BE2C (cell line): ENCODE results near the gene KRTAP5-10.
"Not testable (repeated sequence)": the region's sequence is repeated elsewhere in the genome, so short reads cannot be mapped to it uniquely, and the experiment has no call there.

Source experiments
- DNase-seq: peaks from one replicate; pipeline ENCODE4 v3.0.0-alpha.2; 2020
- H3K27me3 ChIP-seq: fragments of 250-450 bp; sonication (Bioruptor Pico); 2 replicates; pipeline ENCODE4 v1.5.1; 2020; ENCODE audit warnings: mild to moderate bottlenecking
- H3K36me3 ChIP-seq: fragments of 250-450 bp; sonication (Bioruptor Pico); 2 replicates; pipeline ENCODE4 v1.5.1; 2020; ENCODE audit warnings: mild to moderate bottlenecking
- H3K4me1 ChIP-seq: fragments of 250-450 bp; sonication (Bioruptor Pico); 2 replicates; pipeline ENCODE4 v1.5.1; 2020
- H3K4me3 ChIP-seq: 2 replicates; pipeline ENCODE4 v1.5.1; 2011; ENCODE audit warnings: low read depth, low read length
- H3K9me3 ChIP-seq: fragments of 250-450 bp; sonication (Bioruptor Pico); 2 replicates; pipeline ENCODE4 v1.5.1; 2020
- CTCF ChIP-seq: IDR thresholded peaks from 2 replicates; pipeline ENCODE4 v1.5.1; 2012; ENCODE audit warnings: mild to moderate bottlenecking, low read depth, low read length

The KRTAP5-10 gene

GRCh38 chr11:71538666-71538990 is 26.7 kb upstream of the KRTAP5-10 start:
- H3K4me3 ChIP-seq: no peak overlapping the region
- DNase-seq: no peak

GRCh38 chr11:71539017-71539416 is 26.3 kb upstream of the KRTAP5-10 start:
- Histone ChIP-seq H3K4me3 (no peak overlapping the region), H3K9me3 (no peaks in the 10 kb centered on the region), H3K36me3 (no peaks in the 10 kb centered on the region), H3K27me3 (no peaks in the 10 kb centered on the region), H3K4me1 (no peaks in the 10 kb centered on the region)
- no peak for DNase-seq
- no peak for TF ChIP-seq CTCF

More at GRCh38 chr11:71538666-71538990, 26.7 kb upstream of the KRTAP5-10 start:
- no peaks in the 10 kb centered on the region for H3K36me3 ChIP-seq
- no peak for TF ChIP-seq CTCF
- H3K27me3 ChIP-seq: no peaks in the 10 kb centered on the region
- no peaks in the 10 kb centered on the region for H3K9me3 ChIP-seq
- no peaks in the 10 kb centered on the region for H3K4me1 ChIP-seq

GRCh38 chr11:71539971-71540370 is 25.4 kb upstream of the KRTAP5-10 start:
- not testable (repeated sequence) for DNase-seq, H3K9me3 ChIP-seq, H3K27me3 ChIP-seq, H3K36me3 ChIP-seq, H3K4me1 ChIP-seq, H3K4me3 ChIP-seq

- DNase-seq, H3K27me3 ChIP-seq, H3K4me1 ChIP-seq: not testable (repeated sequence)
Measured at GRCh38 chr11:71540521-71541304, 24.6 kb upstream of the KRTAP5-10 start.

GRCh38 chr11:71542382-71542781 is 23.0 kb upstream of the KRTAP5-10 start:
- no peak for DNase-seq
- Histone ChIP-seq H3K36me3 (no peaks in the 10 kb centered on the region), H3K4me1 (no peaks in the 10 kb centered on the region), H3K27me3 (no peaks in the 10 kb centered on the region), H3K9me3 (no peaks in the 10 kb centered on the region), H3K4me3 (no peak overlapping the region)
- no peak for TF ChIP-seq CTCF

More at GRCh38 chr11:71540521-71541304, 24.6 kb upstream of the KRTAP5-10 start:
- not testable (repeated sequence) for H3K36me3 ChIP-seq, H3K9me3 ChIP-seq, H3K4me3 ChIP-seq

GRCh38 chr11:71542879-71543777 is 22.2 kb upstream of the KRTAP5-10 start:
- Histone ChIP-seq H3K4me1 (no peaks in the 10 kb centered on the region), H3K4me3 (no peak overlapping the region), H3K27me3 (no peaks in the 10 kb centered on the region), H3K36me3 (no peaks in the 10 kb centered on the region), H3K9me3 (no peaks in the 10 kb centered on the region)
- DNase-seq: peak; percentile 26
- no peak for TF ChIP-seq CTCF

- no peak for TF ChIP-seq CTCF
- H3K4me3 ChIP-seq: no peak overlapping the region
- no peaks in the 10 kb centered on the region for H3K27me3 ChIP-seq
- DNase-seq: no peak
- H3K4me1 ChIP-seq: no peaks in the 10 kb centered on the region
- no peaks in the 10 kb centered on the region for H3K9me3 ChIP-seq
- no peaks in the 10 kb centered on the region for H3K36me3 ChIP-seq
Measured at GRCh38 chr11:71543866-71544265, 21.5 kb upstream of the KRTAP5-10 start.
